Measurements from ENCODE around the gene YWHAQ.

GRCh38 chr2:9554921-9555296 lies 75.9 kb downstream of the YWHAQ start:
- no peak for TF ChIP-seq CTCF (IDR thresholded peaks at IDR 0.05)
- TF ChIP-seq POLR2AphosphoS5 (IDR thresholded peaks at IDR 0.05), result peak in 2 of 3 donors; percentile 28 to 46
